Peyer's patch (tissue), 4 donors: Measurements from ENCODE around the gene TCEAL9. TPM values are rescaled to one million over a fixed set of nuclear protein-coding genes. Genes with fewer than 3 reads are reported as not detected.
"Not testable (repeated sequence)": the region's sequence is repeated elsewhere in the genome, so short reads cannot be mapped to it uniquely, and the experiment has no call there.

ENCODE experiments used
- DNase-seq, 3 donors: peaks; one replicate each; pipeline ENCODE4 v3.0.0-alpha.2; 2017 to 2019
- H3K27ac ChIP-seq, 4 donors: fragments of 200-600 bp; sonication (generic); one replicate each; pipeline ENCODE4 v1.5.1; 2016 to 2019
- H3K27me3 ChIP-seq, 2 donors: fragments of 200-600 bp; sonication (generic); one replicate each; pipeline ENCODE4 v1.5.1; 2019
- H3K36me3 ChIP-seq, 3 donors: fragments of 200-600 bp; sonication (generic); one replicate each; pipeline ENCODE4 v1.5.1; 2016 to 2019
- H3K4me1 ChIP-seq, 4 donors: fragments of 200-600 bp; sonication (generic); one replicate each; pipeline ENCODE4 v1.5.1; 2016 to 2019
- H3K4me3 ChIP-seq, 4 donors: fragments of 200-600 bp; sonication (generic); 1 replicate in 3 of 4; 2 replicates in 1 of 4; pipeline ENCODE4 v1.5.1; 2016 to 2019; ENCODE audit warnings: mild to moderate bottlenecking in 1 of 4
- H3K9me3 ChIP-seq, 4 donors: fragments of 200-600 bp; sonication (generic); one replicate each; pipeline ENCODE4 v1.5.1; 2016 to 2019; ENCODE audit warnings: mild to moderate bottlenecking in 1 of 4
- CTCF ChIP-seq, 6 experiments: fragments of 450-650 bp in 4 of 6; fragments of 200-600 bp in 2 of 6; sonication (generic) in 1 of 6; IDR thresholded peaks; one replicate each; pipeline ENCODE4 v1.5.1; 2017 to 2019; ENCODE audit warnings: antibody characterized with exemption in 6 of 6, mild to moderate bottlenecking in 3 of 6, moderate library complexity in 1 of 6
- POLR2A ChIP-seq, 2 donors: fragments of 450-650 bp; IDR thresholded peaks; one replicate each; pipeline ENCODE4 v1.5.1; 2017; ENCODE audit warnings: antibody characterized with exemption in 2 of 2, mild to moderate bottlenecking in 2 of 2, moderate library complexity in 2 of 2
- total RNA-seq, 4 donors: library from RNA; depleted of rRNA; stranded (reverse); fragments of >200 nt; gene quantifications; one replicate each; pipeline ENCODE4 v1.1.0, GENCODE V29; 2016

TCEAL9 gene
- total RNA-seq, 4 donors from 2014 or later, result 4.2 to 33.0 (median 9.7) TPM

GRCh38 chrX:103376118-103376978, 20.0 kb downstream of the TCEAL9 start, which contains the start of gene BEX3:
Gene BEX3 (plus strand): TSS chrX:103376538. CDS start chrX:103377522, 984 bp downstream.
- H3K4me3 ChIP-seq, result peak within 1 kb of the TSS; percentile 42 to 70 (median 54)
- peak within 1 kb of the TSS; percentile 32 to 80 (median 69) for H3K27ac ChIP-seq
- H3K4me1 ChIP-seq, result no peaks in the 10 kb centered on the region
- no peaks in the 10 kb centered on the region for H3K27me3 ChIP-seq
- H3K36me3 ChIP-seq, result no peaks in the 10 kb centered on the region
- H3K9me3 ChIP-seq, result no peaks in the 10 kb centered on the region
- TF ChIP-seq POLR2A (IDR thresholded peaks at IDR 0.05) (no peak), CTCF (IDR thresholded peaks at IDR 0.05) (no peak)
- DNase-seq, result peak in 2 of 3 donors; percentile 48 to 53

- no peak for DNase-seq
- H3K27ac ChIP-seq, result peak overlapping the region; percentile 32 to 80 (median 69)
- TF ChIP-seq POLR2A (IDR thresholded peaks at IDR 0.05) (no peak), CTCF (IDR thresholded peaks at IDR 0.05) (no peak)
- no peaks in the 10 kb centered on the region for H3K27me3 ChIP-seq
- peak overlapping the region; percentile 42 to 70 (median 54) for H3K4me3 ChIP-seq
- no peaks in the 10 kb centered on the region for H3K4me1 ChIP-seq
- H3K9me3 ChIP-seq, result no peaks in the 10 kb centered on the region
- no peaks in the 10 kb centered on the region for H3K36me3 ChIP-seq
These were observed 20.6 kb downstream of the TCEAL9 start for GRCh38 chrX:103376979-103377324.

- DNase-seq, result no peak
- no peaks in the 10 kb centered on the region for H3K4me1 ChIP-seq
- no peak overlapping the region for H3K4me3 ChIP-seq
- H3K36me3 ChIP-seq, result no peaks in the 10 kb centered on the region
- no peaks in the 10 kb centered on the region for H3K27me3 ChIP-seq
- H3K27ac ChIP-seq, result no peak overlapping the region
- no peaks in the 10 kb centered on the region for H3K9me3 ChIP-seq
- TF ChIP-seq CTCF (IDR thresholded peaks at IDR 0.05), result no peak
- TF ChIP-seq POLR2A (IDR thresholded peaks at IDR 0.05), result no peak
These were observed 22.7 kb downstream of the TCEAL9 start for GRCh38 chrX:103378990-103379389.

GRCh38 chrX:103382877-103383276, 26.6 kb downstream of the TCEAL9 start:
- no peaks in the 10 kb centered on the region for H3K36me3 ChIP-seq
- H3K4me1 ChIP-seq, result no peaks in the 10 kb centered on the region
- DNase-seq, result no peak
- TF ChIP-seq POLR2A (IDR thresholded peaks at IDR 0.05), result no peak
- no peak for TF ChIP-seq CTCF (IDR thresholded peaks at IDR 0.05)
- no peaks in the 10 kb centered on the region for H3K27me3 ChIP-seq
- H3K27ac ChIP-seq, result no peak overlapping the region
- H3K4me3 ChIP-seq, result no peak overlapping the region
- H3K9me3 ChIP-seq, result no peaks in the 10 kb centered on the region

GRCh38 chrX:103384672-103385071, 28.4 kb downstream of the TCEAL9 start:
- no peak for DNase-seq
- Histone ChIP-seq H3K27ac (no peak overlapping the region), H3K27me3 (no peaks in the 10 kb centered on the region), H3K4me3 (no peak overlapping the region), H3K9me3 (no peaks in the 10 kb centered on the region), H3K4me1 (no peaks in the 10 kb centered on the region), H3K36me3 (no peaks in the 10 kb centered on the region)
- TF ChIP-seq CTCF (IDR thresholded peaks at IDR 0.05) (no peak), POLR2A (IDR thresholded peaks at IDR 0.05) (no peak)

GRCh38 chrX:103385283-103385830, 29.1 kb downstream of the TCEAL9 start:
- H3K27ac ChIP-seq, DNase-seq: not testable (repeated sequence)

More at GRCh38 chrX:103385283-103385830, 29.1 kb downstream of the TCEAL9 start:
- H3K36me3 ChIP-seq, H3K27me3 ChIP-seq, H3K9me3 ChIP-seq, H3K4me1 ChIP-seq, H3K4me3 ChIP-seq: not testable (repeated sequence)
